ENCODE measurements around the gene ACSM6. TPM values are rescaled to one million over a fixed set of nuclear protein-coding genes. Genes with fewer than 3 reads are reported as not detected.

Gene ACSM6
- 1 to 10 TPM in 1 of 5 donors, under 1 TPM in 1, not detected in 3; 0.58 to 7.2 TPM for total RNA-seq
- 1 to 10 TPM in 1 of 3 donors, under 1 TPM in 2; 0.13 to 7.5 (median 0.68) TPM for polyA plus RNA-seq
- long read RNA-seq, donor 1: 0 reads
- long read RNA-seq, donor 2: 0 reads
- long read RNA-seq, donor 3: 0 reads
- long read RNA-seq, donor 4: 0 reads
- long read RNA-seq, donor 5: 0 reads
- long read RNA-seq, donor 6, partial matches to known transcripts: 6 of 6 reads
- long read RNA-seq, donor 6, other reads (novel, unspliced or antisense): 0 of 6 reads
- long read RNA-seq, donor 7: 0 reads
- long read RNA-seq, donor 8: 0 reads
- long read RNA-seq, donor 9: 0 reads
- long read RNA-seq, donor 10: 0 reads

GRCh38 chr10:95193944-95194343 is at the start of gene ACSM6:
ACSM6 (plus strand) TSS chr10:95194238; CDS start chr10:95194486, 248 bp downstream.
- Histone ChIP-seq H3K4me3 (no peak within 1 kb of the TSS), H3K36me3 (no peaks in the 10 kb centered on the region), H3K27me3 (no peaks in the 10 kb centered on the region), H3K27ac (peak within 1 kb of the TSS in 3 of 5 donors; percentile 11 to 82 (median 58)), H3K4me1 (peaks cover 0 to 5% (median 0%) of the 10 kb centered on the region in 4 donors), H3K9me3 (no peaks in the 10 kb centered on the region)
- intact Hi-C loops (cut with DNase I; ENCODE audit: low total_unique reads): no loop called here
- peak; percentile 34 to 41 for DNase-seq
- 33 to 58% (median 43%) methylated on average over 1 of the region's 1 CpG for WGBS, 5 donors
- TF ChIP-seq POLR2A (IDR thresholded peaks at IDR 0.05) (no peak), EP300 (IDR thresholded peaks at IDR 0.05) (no peak), POLR2AphosphoS5 (IDR thresholded peaks at IDR 0.05) (peak in 1 of 3 donors; percentile 16)

- DNase-seq: no peak
- TF ChIP-seq EP300 (IDR thresholded peaks at IDR 0.05): no peak
- intact Hi-C loops (cut with DNase I; ENCODE audit: low total_unique reads): no loop called here
- Histone ChIP-seq H3K27ac (no peak overlapping the region), H3K4me1 (no peaks in the 10 kb centered on the region), H3K9me3 (no peaks in the 10 kb centered on the region), H3K4me3 (no peak overlapping the region), H3K27me3 (no peaks in the 10 kb centered on the region), H3K36me3 (no peaks in the 10 kb centered on the region)
- WGBS, 5 donors: 88 to 98% (median 93%) methylated on average over 4 of the region's 4 CpGs
Measured at GRCh38 chr10:95168694-95169093, 25.3 kb upstream of the ACSM6 start.

GRCh38 chr10:95169522-95169921 is 24.5 kb upstream of the ACSM6 start:
- 83 to 100% (median 94%) methylated on average over 1 of the region's 1 CpG for WGBS, 5 donors
- TF ChIP-seq EP300 (IDR thresholded peaks at IDR 0.05) (no peak), CTCF (IDR thresholded peaks at IDR 0.05) (no peak), POLR2A (IDR thresholded peaks at IDR 0.05) (no peak), POLR2AphosphoS5 (IDR thresholded peaks at IDR 0.05) (no peak)
- Histone ChIP-seq H3K9me3 (no peaks in the 10 kb centered on the region), H3K36me3 (no peaks in the 10 kb centered on the region), H3K4me1 (no peaks in the 10 kb centered on the region), H3K4me3 (no peak overlapping the region), H3K27ac (no peak overlapping the region), H3K27me3 (no peaks in the 10 kb centered on the region)
- DNase-seq: no peak
- intact Hi-C loops (cut with DNase I; ENCODE audit: low total_unique reads): no loop called here

GRCh38 chr10:95170790-95171189 is 23.2 kb upstream of the ACSM6 start:
- no peak for TF ChIP-seq EP300 (IDR thresholded peaks at IDR 0.05)
- TF ChIP-seq POLR2AphosphoS5 (IDR thresholded peaks at IDR 0.05): no peak
- no peak for TF ChIP-seq CTCF (IDR thresholded peaks at IDR 0.05)
- no peak for TF ChIP-seq POLR2A (IDR thresholded peaks at IDR 0.05)

GRCh38 chr10:95171336-95171735 is 22.7 kb upstream of the ACSM6 start:
- peaks cover 0 to 2% (median 0%) of the 10 kb centered on the region in 4 donors for H3K9me3 ChIP-seq
- no peak overlapping the region for H3K27ac ChIP-seq
- intact Hi-C loops (cut with DNase I; ENCODE audit: low total_unique reads): no loop called here
- no peaks in the 10 kb centered on the region for H3K4me1 ChIP-seq
- TF ChIP-seq POLR2AphosphoS5 (IDR thresholded peaks at IDR 0.05) (no peak), EP300 (IDR thresholded peaks at IDR 0.05) (no peak), CTCF (IDR thresholded peaks at IDR 0.05) (no peak), POLR2A (IDR thresholded peaks at IDR 0.05) (no peak)
- 45 to 55% (median 47%) methylated on average over 3 of the region's 3 CpGs for WGBS, 5 donors
- no peaks in the 10 kb centered on the region for H3K27me3 ChIP-seq
- H3K4me3 ChIP-seq: no peak overlapping the region
- H3K36me3 ChIP-seq: no peaks in the 10 kb centered on the region
- DNase-seq: no peak

More at GRCh38 chr10:95170790-95171189, 23.2 kb upstream of the ACSM6 start:
- H3K4me3 ChIP-seq: no peak overlapping the region
- H3K4me1 ChIP-seq: no peaks in the 10 kb centered on the region
- H3K9me3 ChIP-seq: no peaks in the 10 kb centered on the region
- intact Hi-C loops (cut with DNase I; ENCODE audit: low total_unique reads): no loop called here
- 69 to 89% (median 87%) methylated on average over 2 of the region's 2 CpGs for WGBS, 5 donors
- H3K36me3 ChIP-seq: no peaks in the 10 kb centered on the region
- no peaks in the 10 kb centered on the region for H3K27me3 ChIP-seq
- H3K27ac ChIP-seq: no peak overlapping the region
- no peak for DNase-seq

Measured in stomach (tissue), 19 donors.